HG03280 (cell line): ENCODE results near the gene GARS1.

Source experiments
- ATAC-seq: cut with Tn5 transposase; IDR thresholded peaks from one replicate; pipeline ENCODE4 v1.9.1; 2021; ENCODE audit warnings: mild to moderate bottlenecking, moderate library complexity; ENCODE audit not compliant: unreplicated experiment

Gene GARS1

DNA sequence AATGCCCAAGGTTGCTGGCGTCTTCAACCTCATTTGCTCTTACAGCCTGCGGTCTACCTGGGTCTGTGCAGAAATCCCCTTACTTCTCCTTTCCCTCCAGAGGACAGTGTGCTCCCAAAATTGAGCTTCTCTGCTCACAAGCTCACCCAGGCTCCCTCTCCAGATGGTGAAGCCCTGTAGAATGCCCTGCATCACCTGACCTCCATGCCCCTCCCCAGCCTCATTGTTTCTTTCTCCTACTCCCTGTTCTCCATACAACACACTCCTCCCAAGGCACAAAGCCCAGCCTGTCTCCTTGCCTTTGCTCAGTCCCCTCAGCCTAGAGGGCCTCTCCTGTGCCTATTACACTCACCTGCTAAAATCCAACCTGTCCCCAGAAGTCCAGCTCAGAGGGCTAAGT lies 84.1 kb downstream of the GARS1 start:
- no peak for ATAC-seq

DNA sequence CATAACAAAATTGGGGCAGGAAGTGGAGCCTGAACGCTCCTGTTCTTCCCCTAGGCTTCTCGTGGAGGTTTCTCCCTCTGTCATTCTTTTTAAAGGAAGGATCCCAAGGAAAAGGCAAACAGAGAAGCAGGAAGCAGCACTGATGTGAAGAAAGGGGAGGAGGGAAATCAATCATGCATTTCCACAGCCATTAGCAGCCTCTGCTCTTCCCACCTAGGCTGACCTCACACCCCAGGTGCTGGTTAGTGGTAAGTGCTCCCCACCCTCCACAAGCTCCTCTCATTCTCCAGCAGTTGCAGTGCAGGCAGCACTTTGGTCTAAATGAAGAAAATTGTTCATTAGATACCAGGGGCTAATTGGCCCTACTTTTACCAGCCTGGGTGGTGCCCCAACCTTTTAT lies 85.0 kb downstream of the GARS1 start:
- ATAC-seq, result no peak

DNA sequence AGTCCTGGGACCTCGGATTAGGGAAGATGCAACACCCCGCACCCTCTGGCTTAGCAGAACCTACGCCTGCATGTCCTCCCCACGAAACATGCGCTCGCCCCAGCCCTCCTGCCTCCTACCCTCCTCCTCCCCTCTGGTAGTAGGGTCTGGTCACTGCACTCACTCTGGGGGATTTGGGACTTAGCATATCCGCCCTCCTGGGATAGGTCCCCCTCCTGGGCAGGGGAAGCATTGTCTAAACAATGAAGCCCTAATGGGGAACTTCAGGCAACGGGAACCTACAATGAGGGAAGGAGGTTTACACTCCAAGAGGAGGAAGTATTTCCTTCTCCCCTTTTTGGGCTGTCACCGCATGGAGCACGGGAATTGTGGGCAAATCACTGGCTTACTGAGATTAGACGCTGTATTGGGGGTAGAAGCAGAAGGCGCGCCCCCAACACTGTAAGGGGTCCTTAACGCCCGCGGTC lies 86.7 kb downstream of the GARS1 start:
- ATAC-seq, result no peak

DNA sequence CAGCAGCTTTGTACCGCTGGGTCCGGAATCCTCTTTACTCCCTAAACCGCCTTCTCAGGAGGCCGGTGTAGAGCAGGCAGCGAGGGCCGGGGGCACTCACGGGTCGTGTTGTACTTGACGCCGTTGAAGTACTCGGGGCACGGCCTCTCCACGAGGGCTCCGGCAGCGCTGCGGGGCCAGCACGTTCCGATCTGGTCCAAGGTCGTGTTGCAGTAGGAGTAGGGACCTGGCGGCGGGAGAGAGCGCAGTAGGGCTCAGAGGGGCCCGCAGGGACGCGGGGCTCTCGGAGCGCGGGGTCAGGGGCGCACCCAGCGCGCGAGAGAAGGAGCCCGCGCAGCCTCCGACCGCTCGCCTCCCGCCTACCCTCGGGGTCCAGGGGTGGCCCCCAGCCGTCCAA lies 87.1 kb downstream of the GARS1 start:
- ATAC-seq, result no peak

DNA sequence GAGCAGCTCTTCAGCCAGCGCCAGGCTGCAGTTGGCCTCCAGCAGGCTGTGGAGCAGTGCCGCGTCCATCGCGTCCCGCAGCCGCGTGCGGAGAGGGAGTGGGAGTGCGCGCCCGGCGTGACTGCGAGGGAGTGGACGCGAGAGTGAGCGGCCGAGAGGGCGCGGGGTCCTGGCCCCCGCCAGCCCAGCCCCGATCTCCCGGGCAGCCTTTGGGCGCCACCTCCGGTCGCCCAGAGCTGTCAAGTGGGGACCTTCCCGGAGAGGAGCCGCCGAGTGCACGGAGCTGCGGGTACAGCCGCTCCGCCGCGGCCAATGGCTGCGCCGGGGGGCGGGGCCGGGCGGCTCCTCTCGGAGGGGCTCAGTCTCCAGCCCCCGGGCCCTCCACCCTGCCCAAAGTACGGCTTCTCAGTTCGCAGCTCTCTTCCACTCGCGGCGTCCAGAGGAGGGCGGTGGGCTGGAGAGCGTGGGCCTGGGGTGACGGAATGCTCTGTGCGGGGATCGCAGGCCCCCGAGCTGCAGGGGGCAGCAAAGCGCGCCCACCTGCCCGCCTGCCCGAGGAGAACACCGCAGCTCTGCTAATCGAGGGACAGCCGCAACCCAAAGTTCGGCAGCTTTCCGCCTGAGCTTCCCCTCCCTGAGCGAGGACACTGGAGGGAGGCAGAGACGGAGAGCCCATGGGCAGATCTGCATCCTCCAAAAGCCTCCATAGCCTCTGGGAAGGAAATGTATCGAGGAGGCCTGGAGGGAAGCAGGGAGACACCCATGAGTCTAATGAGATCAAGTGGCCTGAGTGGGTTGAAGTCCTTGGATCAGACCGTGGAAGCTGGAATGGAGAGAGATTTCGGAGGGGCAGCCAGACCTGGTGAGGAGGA lies 87.8 kb downstream of the GARS1 start, which contains the start of gene CRHR2:
Gene CRHR2, minus strand, starts transcription at position 245 of the 872 bp plus-strand sequence. Its CDS starts 176 bp downstream, at position 69.
- no peak for ATAC-seq

DNA sequence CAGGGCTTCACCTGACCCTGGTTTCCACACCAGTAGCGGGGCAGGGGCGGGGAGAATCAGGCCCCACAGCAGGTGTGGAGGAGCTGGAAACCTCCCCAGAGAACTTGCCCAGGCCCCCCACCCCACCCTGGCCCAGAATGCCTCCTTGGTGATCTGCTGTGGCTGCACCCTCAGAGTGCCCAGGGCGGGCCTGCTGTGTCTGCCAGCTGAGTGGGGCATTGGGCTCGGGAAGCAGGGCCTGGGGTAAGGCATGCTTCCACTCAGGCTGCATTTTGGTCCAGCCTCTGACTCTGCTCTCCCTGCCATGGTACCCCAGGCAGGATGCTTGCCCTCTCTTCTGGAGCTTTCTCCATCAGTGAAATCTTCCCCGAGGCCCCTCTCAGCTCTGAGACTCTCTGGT lies 88.6 kb downstream of the GARS1 start:
- no peak for ATAC-seq
